Activated T-helper 1 cell treated with Interleukin-2 at 50 U/mL for 16 hours (primary cell): ENCODE measurements around the gene RNF186.
"Not testable (repeated sequence)": the region's sequence is repeated elsewhere in the genome, so short reads cannot be mapped to it uniquely, and the experiment has no call there.

ENCODE experiments used
- DNase-seq: peaks from one replicate; pipeline ENCODE4 v3.0.0-alpha.2; 2020; ENCODE audit warnings: low read depth

The RNF186 gene

GRCh38 chr1:19824541-19824940 lies 9.5 kb upstream of the RNF186 start:
- no peak for DNase-seq

GRCh38 chr1:19824036-19824435 lies 9.0 kb upstream of the RNF186 start:
- DNase-seq: no peak

GRCh38 chr1:19819701-19820100 lies 4.6 kb upstream of the RNF186 start:
- no peak for DNase-seq

DNA sequence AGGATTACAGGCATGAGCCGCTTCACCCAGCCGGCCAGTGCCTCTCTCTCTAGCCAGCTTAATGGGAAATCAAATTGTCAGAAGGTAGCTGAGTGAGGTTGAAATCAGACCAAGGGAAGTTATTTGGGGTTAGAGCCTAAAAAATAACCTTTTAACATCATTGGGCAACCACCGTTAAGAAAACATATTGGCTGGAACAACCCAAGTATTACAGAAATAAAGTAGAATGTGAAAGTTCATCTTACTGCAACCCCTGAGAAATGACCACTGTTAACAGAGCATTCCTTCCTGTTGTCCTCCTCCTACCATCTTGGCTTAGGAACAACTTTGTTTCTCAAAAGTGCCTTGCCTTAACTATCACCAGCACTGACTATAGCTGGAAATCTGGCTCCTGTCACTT lies 3.2 kb upstream of the RNF186 start:
- DNase-seq: no peak

- DNase-seq: no peak
These were observed 2.1 kb upstream of the RNF186 start for GRCh38 chr1:19817160-19817559.

DNA sequence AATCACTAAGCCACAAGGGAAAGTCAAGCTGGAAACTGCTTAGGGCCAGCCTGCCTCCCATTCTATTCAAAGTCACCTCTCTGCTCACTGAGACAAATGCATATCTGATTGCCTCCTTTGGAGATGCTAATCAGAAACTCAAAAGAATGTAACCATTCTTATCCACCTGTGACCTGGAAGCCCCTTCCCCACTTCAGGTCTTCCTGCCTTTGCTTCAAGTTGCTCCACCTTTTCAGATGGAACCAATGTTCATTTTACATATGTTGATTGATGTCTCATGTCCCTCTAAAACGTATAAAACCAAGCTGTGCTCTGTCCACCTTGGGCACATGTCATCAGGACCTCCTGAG lies 1.6 kb upstream of the RNF186 start:
- DNase-seq: not testable (repeated sequence)

- DNase-seq: no peak
These were observed 986 bp upstream of the RNF186 start for GRCh38 chr1:19815801-19816736.

- DNase-seq: no peak
These were observed 830 bp downstream of the RNF186 start for GRCh38 chr1:19814244-19814661.

- DNase-seq: no peak
These were observed 1.5 kb downstream of the RNF186 start for GRCh38 chr1:19813643-19813960.

- DNase-seq: no peak
These were observed 2.0 kb downstream of the RNF186 start for GRCh38 chr1:19812875-19813642.

DNA sequence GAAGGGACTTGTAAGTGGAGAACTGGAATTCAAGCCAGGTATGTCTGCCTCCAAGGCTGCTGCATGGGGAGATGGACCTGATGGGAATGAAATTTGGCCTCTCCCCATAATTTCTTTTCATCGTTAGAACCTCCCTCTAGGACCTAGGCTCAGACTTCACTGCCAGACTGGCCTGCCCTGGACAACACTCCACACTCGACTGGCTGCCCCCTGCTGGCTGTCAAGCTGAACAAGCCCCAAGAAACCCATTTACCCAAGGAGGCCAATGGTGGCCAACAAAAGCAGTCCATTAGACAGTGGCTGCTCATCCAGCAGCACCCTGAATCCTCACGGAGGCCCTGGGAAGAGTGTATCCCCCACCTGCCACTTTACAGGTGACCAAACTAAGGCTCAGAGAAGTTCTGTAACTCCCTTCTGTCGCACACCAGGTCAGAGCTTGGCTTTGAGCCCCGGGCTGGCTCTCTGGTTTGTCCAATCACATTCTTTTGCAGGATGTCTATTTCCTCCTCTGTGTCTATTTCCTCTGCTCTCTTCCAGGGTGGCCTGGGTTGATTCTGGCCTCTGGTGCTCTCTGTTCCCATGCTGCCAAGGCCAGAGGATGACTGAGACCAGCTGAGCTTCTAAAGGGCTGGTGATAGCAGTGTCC lies 3.8 kb downstream of the RNF186 start:
- peak; percentile 22 for DNase-seq

DNA sequence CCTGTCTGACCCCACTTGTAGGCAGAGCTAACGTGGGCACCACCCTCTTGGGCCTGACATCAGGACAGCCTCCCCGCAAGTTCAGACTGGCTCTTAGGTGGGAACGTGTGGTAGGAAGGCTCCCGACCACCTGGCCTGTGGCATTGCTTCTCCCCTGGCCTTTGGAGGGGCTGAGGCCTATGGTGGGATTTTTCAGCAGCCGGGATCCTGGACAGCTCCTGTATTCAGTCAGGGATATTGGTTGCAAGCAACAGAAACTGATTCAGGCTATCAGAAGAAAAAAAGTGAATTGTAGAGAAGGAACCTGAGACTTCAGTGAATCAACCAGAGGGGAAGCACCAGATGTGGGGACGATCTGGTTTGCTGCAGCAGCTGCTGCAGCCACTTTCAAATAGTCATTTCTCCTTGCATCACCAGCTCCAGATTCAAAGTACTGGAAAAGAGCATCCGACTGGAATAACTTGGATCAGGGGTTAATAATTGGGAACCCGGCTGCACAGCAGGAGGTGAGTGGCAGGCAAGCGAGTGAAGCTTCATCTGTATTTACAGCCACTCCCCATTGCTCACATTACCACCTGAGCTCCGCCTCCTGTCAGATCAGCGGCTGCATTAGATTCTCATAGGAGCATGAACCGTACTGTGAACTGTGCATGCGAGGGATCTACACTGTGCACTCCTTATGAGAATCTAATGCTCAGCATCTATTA lies 5.9 kb downstream of the RNF186 start:
- no peak for DNase-seq

DNA sequence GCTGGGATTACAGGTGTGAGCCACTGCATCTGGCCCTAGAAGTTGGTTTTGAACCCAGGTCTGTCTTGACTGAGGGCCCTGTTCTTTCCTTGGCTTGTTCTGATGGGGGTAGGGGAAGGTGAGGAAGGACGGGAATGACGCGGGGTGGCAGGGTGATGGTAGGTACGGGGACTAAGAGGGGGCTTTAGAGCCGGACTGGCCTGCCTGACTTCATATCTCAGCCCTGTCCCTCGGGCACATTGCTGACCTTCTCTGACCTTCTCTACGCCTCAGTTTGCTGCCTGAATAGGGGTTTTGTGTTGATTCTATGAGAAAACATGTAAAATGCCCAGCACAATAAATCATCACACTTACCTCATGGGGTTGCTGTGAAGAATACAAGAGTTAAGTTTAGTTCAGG lies 6.7 kb downstream of the RNF186 start:
- no peak for DNase-seq

DNA sequence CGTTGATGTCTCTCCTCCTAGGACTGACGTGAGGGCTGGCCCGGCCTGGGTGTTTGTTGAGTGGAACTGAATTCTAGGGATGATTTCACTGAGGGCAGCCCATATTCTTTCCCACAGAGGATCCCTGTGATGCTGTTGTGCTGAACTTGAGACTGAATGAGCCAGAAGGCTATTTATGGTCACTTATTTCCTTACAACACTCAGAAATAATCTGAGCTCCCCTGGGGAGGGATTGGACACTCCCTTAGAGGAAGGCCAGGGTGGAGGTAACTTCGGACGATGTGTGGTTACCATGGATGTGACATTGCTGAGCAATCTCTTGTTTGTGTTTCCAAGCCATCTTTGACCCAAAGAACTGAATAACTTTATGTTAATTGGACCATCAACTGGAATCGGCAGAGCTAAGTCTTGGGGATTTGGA lies 10.2 kb downstream of the RNF186 start:
- no peak for DNase-seq

GRCh38 chr1:19802269-19802668 lies 12.8 kb downstream of the RNF186 start:
- DNase-seq: no peak

DNA sequence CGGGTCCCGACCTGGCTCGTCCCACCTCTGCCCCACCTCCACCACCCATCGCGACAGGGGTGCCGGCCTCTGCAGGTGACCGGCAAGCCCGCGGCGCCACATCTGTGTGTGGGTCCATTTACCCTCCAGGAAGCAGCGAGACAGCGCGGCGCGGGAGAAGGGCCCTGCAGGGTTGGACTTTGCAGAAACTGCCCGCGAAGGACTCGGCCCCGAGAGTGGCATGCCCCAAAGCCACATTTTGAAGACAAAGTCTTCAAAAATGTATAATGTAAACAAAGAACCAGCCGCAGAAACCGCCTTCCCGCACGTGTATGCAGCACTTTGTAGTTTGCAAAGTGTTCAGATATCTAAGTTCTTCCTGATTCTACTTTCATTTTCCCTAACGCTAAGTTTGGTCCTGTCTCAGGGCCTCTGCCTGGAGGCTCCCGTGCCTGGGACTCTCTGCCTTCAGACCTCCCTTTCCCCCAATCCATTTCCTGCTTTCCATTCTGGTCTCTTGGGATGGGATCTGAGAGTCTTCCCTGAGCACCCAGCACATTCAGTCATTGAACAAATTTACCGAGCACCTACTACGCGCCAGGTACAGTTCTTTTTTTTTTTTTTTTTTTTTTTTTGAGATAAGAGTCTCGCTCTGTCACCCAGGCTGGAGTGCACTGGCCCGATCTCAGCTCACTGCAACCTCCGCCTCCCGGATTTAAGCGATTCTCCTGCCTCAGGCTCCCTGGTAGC lies 14.8 kb downstream of the RNF186 start:
- DNase-seq: peak; percentile 26

- peak; percentile 49 for DNase-seq
These were observed 15.6 kb downstream of the RNF186 start, which contains the start of gene TMCO4 for GRCh38 chr1:19799230-19800075. Gene TMCO4 (minus strand): TSS chr1:19799916. CDS start chr1:19780758, 19,158 bp downstream.

DNA sequence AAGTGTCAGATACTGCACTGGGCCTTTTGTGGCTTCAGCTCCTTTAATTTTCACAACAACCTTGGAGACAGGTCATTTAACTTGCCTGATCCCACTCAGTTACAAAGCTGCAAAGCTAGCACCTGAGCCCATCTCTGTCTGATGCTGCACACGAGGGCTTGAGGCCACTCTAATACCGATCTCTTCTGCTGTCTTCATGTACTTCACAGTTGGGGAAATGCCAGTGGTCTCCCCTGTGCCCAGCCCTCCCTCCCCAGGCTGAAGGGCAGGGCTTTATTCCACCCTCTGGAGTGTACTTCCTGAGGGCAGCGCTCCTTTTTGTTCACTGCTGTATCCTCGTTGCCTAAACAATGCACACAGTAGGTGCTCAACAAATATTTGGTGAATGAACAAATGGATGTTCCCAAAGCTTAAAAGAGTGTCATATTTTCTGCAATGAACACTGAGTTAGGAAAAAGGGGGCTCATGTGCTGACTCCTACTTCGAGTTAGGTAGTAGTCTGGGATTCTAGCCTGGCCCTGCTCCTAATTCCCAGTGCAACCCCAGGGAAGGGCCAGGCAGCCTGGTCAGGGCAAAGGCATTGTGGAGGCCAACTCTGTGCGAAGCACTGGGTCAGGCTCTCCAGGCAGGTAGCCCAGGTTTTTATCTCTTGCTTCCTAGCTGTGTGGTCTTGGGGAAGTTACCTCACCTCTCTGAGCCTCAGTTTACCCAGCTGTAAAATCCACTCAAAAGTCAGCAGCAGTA lies 16.4 kb downstream of the RNF186 start:
- DNase-seq: no peak

GRCh38 chr1:19797827-19798226 lies 17.3 kb downstream of the RNF186 start:
- no peak for DNase-seq

GRCh38 chr1:19794583-19794982 lies 20.5 kb downstream of the RNF186 start:
- no peak for DNase-seq
